KMS-11 (cell line): ENCODE results near the gene SYT1.

ENCODE experiments used
- H2AFZ ChIP-seq: fragments of 200-600 bp; sonication (generic); 2 replicates; pipeline ENCODE4 v1.6.1; 2016; ENCODE audit warnings: antibody characterized with exemption, mixed run types, low read depth
- H3K27ac ChIP-seq: fragments of 200-600 bp; sonication (generic); 2 replicates; pipeline ENCODE4 v1.6.1; 2016; ENCODE audit warnings: mild to moderate bottlenecking, mixed run types
- H3K27me3 ChIP-seq: fragments of 200-600 bp; sonication (generic); 2 replicates; pipeline ENCODE4 v1.6.1; 2017; ENCODE audit warnings: mild to moderate bottlenecking, low read depth, mixed run types, moderate library complexity; ENCODE audit not compliant: insufficient read depth
- H3K36me3 ChIP-seq: fragments of 200-600 bp; sonication (generic); 2 replicates; pipeline ENCODE4 v1.6.1; 2017; ENCODE audit warnings: mild to moderate bottlenecking, mixed run types; ENCODE audit not compliant: insufficient read depth
- H3K4me1 ChIP-seq: fragments of 200-600 bp; sonication (generic); 2 replicates; pipeline ENCODE4 v1.6.1; 2016; ENCODE audit warnings: mild to moderate bottlenecking, low read depth, mixed run types; ENCODE audit not compliant: poor library complexity, severe bottlenecking
- H3K4me2 ChIP-seq: fragments of 200-600 bp; sonication (generic); 2 replicates; pipeline ENCODE4 v1.7.0; 2016; ENCODE audit warnings: mild to moderate bottlenecking, mixed run types
- H3K4me3 ChIP-seq: fragments of 200-600 bp; sonication (generic); IDR thresholded peaks from 2 replicates; pipeline ENCODE4 v1.6.1; 2017; ENCODE audit warnings: low read depth, low read length, mixed read lengths; ENCODE audit not compliant: insufficient read depth
- H3K79me2 ChIP-seq: fragments of 200-600 bp; sonication (generic); 2 replicates; pipeline ENCODE4 v1.6.1; 2016; ENCODE audit warnings: low read depth, mixed run types; ENCODE audit not compliant: insufficient read depth
- H3K9ac ChIP-seq: fragments of 200-600 bp; sonication (generic); 2 replicates; pipeline ENCODE4 v1.6.1; 2016; ENCODE audit warnings: mild to moderate bottlenecking, mixed run types
- H4K20me1 ChIP-seq: fragments of 200-600 bp; sonication (generic); 2 replicates; pipeline ENCODE4 v1.6.1; 2016; ENCODE audit warnings: mild to moderate bottlenecking, mixed run types; ENCODE audit not compliant: insufficient read depth
- CTCF ChIP-seq: fragments of 200-600 bp; sonication (generic); conservative IDR thresholded peaks from 2 replicates; pipeline ENCODE4 v1.6.1; 2017; ENCODE audit warnings: low read depth, mild to moderate bottlenecking, antibody characterized with exemption, low read length, moderate library complexity, mixed read lengths

SYT1 gene

GRCh38 chr12:79121486-79121885 is 256.9 kb downstream of the SYT1 start:
- H3K27ac ChIP-seq, result no peak overlapping the region
- peak; percentile 81 for TF ChIP-seq CTCF
- H3K4me3 ChIP-seq, result no peak overlapping the region
- peaks cover 21% of the 10 kb centered on the region for H3K4me1 ChIP-seq
- H3K9ac ChIP-seq, result no peak overlapping the region
- no peaks in the 10 kb centered on the region for H4K20me1 ChIP-seq
- no peaks in the 10 kb centered on the region for H3K36me3 ChIP-seq
- H3K4me2 ChIP-seq, result no peak overlapping the region
- H2AFZ ChIP-seq, result no peak overlapping the region
- no peaks in the 10 kb centered on the region for H3K79me2 ChIP-seq
- no peaks in the 10 kb centered on the region for H3K27me3 ChIP-seq

GRCh38 chr12:79124385-79124784 is 259.8 kb downstream of the SYT1 start:
- Histone ChIP-seq H3K4me3 (no peak overlapping the region), H3K36me3 (no peaks in the 10 kb centered on the region), H2AFZ (no peak overlapping the region), H3K79me2 (no peaks in the 10 kb centered on the region), H3K27ac (no peak overlapping the region), H3K27me3 (no peaks in the 10 kb centered on the region), H4K20me1 (no peaks in the 10 kb centered on the region), H3K9ac (no peak overlapping the region), H3K4me2 (no peak overlapping the region), H3K4me1 (peaks cover 50% of the 10 kb centered on the region)
- TF ChIP-seq CTCF, result no peak

GRCh38 chr12:79125358-79125757 is 260.8 kb downstream of the SYT1 start:
- Histone ChIP-seq H3K27me3 (no peaks in the 10 kb centered on the region), H2AFZ (no peak overlapping the region), H4K20me1 (no peaks in the 10 kb centered on the region), H3K79me2 (no peaks in the 10 kb centered on the region), H3K9ac (no peak overlapping the region), H3K27ac (no peak overlapping the region), H3K4me2 (no peak overlapping the region), H3K36me3 (no peaks in the 10 kb centered on the region), H3K4me1 (peaks cover 58% of the 10 kb centered on the region), H3K4me3 (no peak overlapping the region)
- TF ChIP-seq CTCF, result no peak

- peak overlapping the region; percentile 2; the same call in 1 of the 2 replicates for H2AFZ ChIP-seq
- no peak overlapping the region for H3K4me3 ChIP-seq
- peak overlapping the region; percentile 57 for H3K27ac ChIP-seq
- H3K27me3 ChIP-seq, result no peaks in the 10 kb centered on the region
- H3K4me1 ChIP-seq, result peaks cover 47% of the 10 kb centered on the region
- H3K79me2 ChIP-seq, result no peaks in the 10 kb centered on the region
- TF ChIP-seq CTCF, result no peak
- no peaks in the 10 kb centered on the region for H4K20me1 ChIP-seq
- H3K36me3 ChIP-seq, result no peaks in the 10 kb centered on the region
- H3K9ac ChIP-seq, result no peak overlapping the region; the same call in 1 of the 2 replicates
- peak overlapping the region; percentile 58 for H3K4me2 ChIP-seq
Observed at GRCh38 chr12:79127271-79127751, 262.7 kb downstream of the SYT1 start.
